GM23248 (cell line): ENCODE data around the gene ADAM12.

Experiments used
- EZH2 ChIP-seq: fragments of 200-600 bp; sonication (generic); IDR thresholded peaks from 2 replicates; pipeline ENCODE4 v1.6.1; 2018; ENCODE audit warnings: antibody characterized with exemption, mild to moderate bottlenecking; ENCODE audit not compliant: insufficient read depth, poor library complexity, severe bottlenecking
- EZH2phosphoT487 ChIP-seq: fragments of 200-600 bp; sonication (generic); IDR thresholded peaks from 2 replicates; pipeline ENCODE4 v1.6.1; 2018; ENCODE audit warnings: antibody characterized with exemption, moderate library complexity, mild to moderate bottlenecking, low read depth; ENCODE audit not compliant: insufficient read depth

- no peak for TF ChIP-seq EZH2
- no peak for TF ChIP-seq EZH2phosphoT487
Observed at GRCh38 chr10:126097558-126098225, 290.6 kb downstream of the ADAM12 start.
